HG03520 (cell line): Measurements from ENCODE around the gene ZRANB3.
"Not testable (repeated sequence)": the region's sequence is repeated elsewhere in the genome, so short reads cannot be mapped to it uniquely, and the experiment has no call there.

ENCODE experiments used
- ATAC-seq: cut with Tn5 transposase; IDR thresholded peaks from one replicate; pipeline ENCODE4 v1.9.1; 2021; ENCODE audit warnings: mild to moderate bottlenecking, moderate library complexity; ENCODE audit not compliant: unreplicated experiment

ZRANB3 gene

DNA sequence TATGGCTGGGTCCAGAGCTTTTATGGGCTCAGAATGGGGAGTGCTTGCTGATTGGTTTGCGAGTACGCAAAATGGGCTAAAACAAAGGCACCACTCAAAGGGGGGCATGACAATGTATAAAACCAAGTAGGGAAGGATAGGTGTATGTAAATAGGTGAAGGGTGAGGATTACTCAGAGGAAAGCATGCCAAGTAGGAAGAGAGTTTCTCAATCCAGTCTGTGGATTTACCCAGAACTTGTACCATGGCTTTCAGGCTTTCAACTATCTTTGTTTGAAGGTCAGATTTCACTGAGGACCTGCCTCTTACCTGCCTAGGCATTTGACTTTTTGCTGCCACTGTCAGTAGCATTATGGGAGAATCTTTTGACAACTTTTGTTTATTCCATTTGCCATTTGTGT, 386.7 kb downstream of the ZRANB3 start:
- no peak for ATAC-seq

DNA sequence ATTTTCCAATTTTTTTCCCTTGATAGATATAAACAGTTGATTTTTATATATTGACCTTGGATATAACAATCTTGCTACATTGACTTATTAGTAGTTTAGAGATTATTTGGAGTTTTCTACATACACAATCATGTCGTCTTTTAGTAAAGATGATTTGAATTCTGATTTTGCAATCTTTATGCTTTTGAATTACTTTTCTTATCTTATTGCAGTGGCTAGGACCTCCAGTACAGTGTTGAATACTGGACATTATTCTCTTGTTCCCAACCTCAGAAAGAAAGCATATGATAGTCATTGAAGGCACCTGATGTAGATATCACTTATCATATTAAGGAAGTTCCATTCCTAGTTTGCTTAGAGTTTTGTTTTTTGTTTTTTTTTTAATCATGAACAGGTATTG, 388.7 kb downstream of the ZRANB3 start:
- ATAC-seq, result no peak

DNA sequence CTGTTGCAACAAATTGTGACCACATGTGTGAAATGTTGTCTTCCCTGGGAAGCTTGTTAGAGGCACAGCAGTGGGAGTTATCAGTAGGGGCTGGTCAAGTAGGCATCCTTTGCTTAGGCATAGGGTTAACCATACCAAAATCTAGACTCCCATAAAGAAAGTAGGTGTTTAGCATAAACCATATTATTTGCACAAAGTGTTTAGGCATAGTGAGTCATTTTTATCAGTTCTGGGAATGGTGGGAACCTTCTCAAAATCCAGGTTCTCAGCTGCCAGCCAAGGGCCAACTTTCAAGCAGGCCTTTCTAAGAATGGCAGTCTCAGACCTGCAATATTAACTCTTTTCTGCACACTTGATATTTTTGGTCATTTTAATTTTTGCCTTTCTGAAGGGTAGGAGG, 390.4 kb downstream of the ZRANB3 start:
- ATAC-seq, result no peak

DNA sequence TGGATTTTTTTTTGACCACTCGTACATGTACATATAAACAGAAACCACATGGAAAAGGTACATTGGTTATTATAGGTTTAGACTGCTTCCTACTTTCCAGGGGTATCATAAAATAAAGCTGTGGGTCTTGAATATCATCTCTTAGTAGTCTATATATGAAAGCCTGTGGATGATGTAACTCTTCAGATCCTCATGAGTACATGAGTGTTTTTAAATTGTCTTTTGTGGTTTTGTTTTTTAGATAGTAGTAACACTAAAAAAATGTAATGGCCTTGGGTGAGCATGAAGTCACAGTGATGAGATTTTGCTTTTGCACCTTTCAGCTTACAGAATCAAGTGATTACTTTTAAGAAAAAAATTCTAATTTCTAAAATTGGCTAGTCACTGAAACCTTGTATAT, 398.7 kb downstream of the ZRANB3 start:
- ATAC-seq, result no peak

DNA sequence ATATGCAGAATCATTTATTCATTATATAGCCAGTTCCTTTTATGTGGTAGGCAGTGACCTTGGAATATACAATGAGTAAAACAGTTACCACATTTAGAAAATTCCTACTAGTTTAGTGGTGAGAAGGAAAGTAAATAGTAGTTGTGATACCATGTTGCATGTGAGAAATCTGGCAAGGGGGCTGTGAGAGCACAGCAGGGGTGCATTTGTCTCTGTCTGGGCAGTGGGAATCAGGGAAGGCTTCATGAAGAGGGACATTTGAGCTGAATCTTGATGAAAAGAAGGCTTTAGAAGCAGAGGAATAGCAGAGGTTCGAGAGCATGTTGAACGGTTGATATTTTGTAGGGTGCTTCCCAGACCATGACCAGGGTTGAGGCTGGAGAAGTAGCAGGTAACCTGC, 400.3 kb downstream of the ZRANB3 start:
- ATAC-seq, result no peak

DNA sequence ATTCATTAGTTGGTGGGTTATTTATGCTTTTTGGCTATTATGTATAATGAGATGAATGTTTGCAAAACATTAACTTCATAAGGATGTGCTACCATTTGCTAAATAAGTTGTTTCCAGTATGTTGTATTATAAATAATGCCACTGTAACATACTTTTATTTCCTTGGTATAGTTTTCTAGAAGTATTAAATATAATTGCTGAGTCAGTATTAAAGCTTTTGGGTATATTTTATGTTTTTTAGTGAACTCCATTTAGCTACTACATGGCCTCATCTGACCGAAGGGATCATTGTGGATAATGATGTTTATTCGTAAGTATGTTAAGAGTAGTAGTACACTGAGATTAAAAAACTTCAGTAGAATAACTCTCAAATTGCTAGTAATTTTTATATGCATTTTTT, 405.1 kb downstream of the ZRANB3 start:
- no peak for ATAC-seq

DNA sequence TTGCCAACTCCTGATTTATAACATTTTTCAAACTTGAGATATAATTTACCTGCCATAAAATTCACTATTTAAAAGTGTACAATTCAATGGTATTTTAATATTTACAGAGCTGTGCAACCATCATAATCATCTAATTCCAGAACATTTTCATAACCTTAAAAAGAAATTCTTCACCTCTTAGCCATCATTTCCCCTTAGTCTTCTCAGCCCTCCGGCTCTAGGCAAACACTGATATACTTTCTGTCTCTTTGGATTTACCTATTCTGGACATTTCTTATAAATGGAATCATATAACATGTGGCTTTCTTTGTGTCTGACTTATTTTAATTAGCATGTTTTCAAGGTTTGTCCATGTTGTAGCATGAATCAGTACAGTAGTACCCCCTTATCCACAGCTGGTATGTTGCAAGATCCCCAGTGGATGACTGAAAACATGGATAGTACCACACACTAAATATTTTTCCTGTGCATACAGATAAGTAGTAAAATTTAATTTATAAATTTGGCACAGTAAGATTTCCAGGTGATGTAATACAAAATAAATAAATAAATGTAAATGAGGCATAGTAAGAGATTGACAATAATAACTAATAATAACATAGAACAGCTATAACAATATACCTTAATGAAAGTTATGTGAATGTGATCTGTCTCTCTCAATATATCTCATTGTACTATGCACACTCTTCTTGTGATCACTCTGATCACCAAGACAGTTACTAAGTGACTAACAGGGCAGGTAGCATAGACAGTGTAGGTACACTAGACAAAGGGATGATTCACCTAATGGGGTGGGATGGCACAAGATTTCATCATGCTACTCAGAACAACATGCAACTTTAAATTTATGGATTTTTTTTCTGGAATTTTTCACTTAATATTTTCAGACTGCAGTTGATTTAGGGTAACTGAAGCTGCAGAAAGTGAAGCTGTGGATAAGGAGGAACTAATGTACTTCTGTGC, 405.8 kb downstream of the ZRANB3 start:
- no peak for ATAC-seq

DNA sequence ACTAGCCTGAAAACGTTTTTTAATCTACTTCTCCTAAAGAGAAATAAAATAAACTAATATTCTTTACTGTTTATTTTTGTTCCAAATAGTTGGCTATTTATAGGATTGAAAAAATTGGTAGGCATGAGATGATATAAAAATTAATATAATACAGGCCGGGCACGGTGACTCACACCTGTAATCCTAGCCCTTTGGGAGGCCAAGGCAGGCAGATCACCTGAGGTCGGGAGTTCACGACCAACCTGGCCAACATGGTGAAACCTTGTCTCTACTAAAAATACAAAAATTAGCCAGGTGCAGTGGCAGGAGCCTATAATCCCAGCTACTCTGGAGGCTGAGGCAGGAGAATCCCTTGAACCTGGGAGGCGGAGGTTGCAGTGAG, 409.4 kb downstream of the ZRANB3 start:
- ATAC-seq, result not testable (repeated sequence)

DNA sequence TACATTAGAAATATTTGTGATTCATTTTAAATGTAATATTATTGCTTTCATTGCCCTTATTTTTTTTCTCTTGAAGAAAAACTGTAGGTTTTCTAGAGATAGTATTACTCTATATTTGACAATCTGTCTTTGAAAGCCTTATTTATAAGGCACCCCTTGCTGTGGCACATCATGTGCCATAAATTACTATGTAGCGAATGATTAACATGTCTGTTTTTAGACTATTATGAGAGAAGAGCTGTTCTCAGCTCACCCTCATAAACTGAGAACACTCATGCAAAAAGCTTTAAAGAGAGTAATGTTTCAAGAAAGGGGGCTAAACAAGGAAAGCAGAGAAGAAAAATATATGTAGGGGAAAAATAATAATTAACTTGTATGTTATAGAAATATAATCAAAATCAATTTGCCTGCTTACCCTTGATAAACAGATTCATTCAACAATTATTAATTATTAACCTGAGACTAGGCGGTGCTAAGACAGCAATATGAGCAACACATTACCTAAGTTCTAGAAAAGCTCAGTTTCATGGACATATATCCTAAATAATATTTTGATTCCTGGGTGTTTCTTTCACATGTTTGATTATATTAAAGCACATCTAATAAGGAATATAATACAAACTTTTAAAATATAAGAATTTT, 409.9 kb downstream of the ZRANB3 start:
- ATAC-seq, result no peak

DNA sequence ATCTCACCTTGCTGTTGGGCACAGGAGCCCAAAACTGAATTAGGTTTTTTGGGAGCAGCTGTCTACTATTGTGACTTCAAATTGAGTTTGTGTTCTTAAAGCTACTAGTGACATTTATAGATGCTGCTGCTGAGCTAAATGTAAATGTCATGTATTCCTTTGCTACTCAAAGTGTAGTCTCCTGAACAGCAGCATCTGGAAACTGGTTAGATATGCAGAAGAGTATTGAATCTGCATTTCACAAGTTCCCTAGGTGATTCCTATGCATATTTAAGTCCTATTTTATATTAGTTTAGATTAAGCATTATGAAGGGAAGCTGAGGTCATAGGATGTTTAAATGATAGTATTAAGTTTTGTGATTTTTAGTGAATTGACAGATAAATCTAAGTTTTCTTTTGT, 411.4 kb downstream of the ZRANB3 start:
- ATAC-seq, result no peak

DNA sequence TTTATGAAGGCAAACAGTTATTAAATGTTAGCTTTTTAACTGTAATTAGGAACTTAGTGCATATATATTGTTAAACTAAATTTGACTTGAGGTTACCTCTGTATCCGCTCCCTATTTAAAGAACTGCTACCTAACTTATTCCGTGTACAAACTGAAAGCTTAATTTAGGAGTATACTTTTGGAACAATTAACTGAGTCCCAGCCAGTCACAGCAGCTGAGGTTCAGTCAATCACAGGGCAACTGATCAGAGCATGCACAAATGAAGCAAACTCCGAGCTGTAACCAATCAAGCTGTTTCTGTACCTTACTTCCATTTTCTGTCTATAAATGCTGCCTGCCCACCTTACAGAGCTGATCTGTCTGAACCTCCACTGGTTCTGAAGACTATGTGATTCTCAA, 417.7 kb downstream of the ZRANB3 start:
- ATAC-seq, result no peak

DNA sequence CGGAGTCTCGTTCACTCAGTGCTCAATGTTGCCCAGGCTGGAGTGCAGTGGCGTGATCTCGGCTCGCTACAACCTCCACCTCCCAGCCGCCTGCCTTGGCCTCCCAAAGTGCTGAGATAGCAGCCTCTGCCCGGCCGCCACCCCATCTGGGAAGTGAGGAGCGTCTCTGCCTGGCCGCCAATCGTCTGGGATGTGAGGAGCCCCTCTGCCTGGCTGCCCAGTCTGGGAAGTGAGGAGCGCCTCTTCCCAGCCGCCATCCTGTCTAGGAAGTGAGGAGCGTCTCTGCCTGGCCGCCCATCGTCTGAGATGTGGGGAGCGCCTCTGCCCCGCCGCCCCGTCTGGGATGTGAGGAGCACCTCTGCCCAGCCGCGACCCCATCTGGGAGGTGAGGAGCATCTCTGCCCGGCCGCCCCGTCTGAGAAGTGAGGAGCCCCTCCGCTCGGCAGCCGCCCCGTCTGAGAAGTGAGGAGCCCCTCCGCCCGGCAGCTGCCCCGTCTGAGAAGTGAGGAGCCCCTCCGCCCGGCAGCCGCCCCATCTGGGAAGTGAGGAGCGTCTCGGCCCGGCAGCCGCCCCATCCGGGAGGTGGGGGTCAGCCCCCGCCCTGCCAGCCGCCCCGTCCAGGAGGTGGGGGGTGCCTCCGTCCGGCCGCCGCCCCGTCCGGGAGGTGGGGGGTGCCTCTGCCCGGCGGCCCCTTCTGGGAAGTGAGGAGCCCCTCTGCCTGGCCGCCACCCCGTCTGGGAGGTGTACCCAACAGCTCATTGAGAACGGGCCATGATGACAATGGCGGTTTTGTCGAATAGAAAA, 425.3 kb downstream of the ZRANB3 start:
- not testable (repeated sequence) for ATAC-seq

DNA sequence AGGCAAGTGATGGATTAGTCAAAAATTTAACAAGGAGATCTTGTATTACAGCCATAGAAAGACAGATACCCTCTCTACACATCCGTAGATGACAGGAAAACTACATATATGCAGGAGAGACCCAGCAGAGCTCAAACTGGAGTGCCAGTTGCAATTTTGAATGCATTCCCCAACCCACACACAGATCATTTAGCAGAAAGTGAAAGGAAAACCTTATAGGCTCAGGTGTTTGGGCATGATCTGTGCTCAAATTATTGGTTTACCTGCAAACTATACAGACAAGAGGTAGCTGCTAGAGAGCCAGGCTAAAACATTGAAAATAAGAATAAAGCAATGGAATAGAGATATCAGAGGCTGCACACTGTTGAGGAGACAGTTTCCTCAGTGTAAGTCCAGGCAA, 427.2 kb downstream of the ZRANB3 start:
- ATAC-seq, result no peak

DNA sequence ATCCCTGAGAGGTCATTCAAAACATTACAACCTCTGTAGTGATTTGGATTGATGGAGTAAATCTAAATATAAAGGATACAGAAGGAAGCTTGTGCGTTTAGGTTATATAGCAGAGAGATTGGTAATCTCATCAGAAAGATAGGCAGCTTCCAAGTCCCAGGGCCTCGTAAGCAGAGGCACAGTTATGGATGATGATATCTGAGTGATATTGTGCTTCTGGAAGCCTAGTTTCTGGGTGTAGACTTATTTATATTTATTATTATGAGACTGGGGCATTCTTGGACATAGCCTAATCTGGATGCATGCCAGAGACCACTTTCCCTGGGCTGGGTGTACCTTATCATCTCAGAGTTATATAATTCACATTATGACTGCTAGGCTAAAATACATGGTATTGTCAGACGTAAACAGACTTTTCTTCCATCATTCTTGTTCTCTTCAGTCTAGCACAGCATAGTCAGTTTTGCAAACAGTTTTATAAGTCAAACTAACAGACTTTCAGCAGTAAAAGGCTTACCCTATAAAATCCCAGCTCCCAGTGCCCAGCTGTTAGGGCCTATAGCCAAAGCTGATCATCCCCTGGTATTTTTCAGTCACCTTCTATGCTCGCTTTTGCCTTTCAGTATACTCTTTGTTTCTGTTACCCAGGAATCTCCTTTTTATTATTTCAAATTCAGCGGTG, 431.1 kb downstream of the ZRANB3 start:
- no peak for ATAC-seq

DNA sequence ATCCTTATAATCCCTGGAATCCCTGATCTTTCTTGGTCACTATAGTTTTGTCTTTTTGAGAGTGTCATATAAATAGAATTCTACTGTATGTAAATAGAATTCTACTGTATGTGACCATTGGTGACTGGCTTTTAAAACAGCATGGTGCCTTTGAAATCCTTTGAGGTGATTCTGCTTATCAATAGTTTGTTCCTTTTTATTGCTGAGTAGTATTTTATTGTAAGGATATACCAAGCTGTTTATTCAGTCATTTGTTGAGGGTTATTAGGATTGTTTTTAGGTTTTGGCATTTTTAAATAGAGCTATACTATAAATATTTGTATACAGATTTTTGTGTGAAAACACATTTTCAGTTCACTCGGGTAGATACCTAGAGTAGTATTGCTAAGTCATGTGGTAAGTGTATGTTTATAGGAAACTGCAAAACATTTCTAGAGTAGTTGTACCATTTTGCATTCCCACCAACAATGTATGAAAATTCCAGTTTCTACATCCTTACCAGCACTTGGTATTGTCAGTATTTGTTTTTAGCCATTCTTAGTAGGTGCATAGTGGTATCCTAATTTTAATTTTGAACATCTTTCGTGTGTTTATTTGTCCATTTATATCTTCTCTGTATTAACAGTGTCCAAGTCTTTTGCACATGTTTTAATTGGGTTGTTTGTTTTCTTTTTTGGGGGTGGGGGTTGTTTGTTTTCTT, 433.3 kb downstream of the ZRANB3 start:
- ATAC-seq, result no peak

DNA sequence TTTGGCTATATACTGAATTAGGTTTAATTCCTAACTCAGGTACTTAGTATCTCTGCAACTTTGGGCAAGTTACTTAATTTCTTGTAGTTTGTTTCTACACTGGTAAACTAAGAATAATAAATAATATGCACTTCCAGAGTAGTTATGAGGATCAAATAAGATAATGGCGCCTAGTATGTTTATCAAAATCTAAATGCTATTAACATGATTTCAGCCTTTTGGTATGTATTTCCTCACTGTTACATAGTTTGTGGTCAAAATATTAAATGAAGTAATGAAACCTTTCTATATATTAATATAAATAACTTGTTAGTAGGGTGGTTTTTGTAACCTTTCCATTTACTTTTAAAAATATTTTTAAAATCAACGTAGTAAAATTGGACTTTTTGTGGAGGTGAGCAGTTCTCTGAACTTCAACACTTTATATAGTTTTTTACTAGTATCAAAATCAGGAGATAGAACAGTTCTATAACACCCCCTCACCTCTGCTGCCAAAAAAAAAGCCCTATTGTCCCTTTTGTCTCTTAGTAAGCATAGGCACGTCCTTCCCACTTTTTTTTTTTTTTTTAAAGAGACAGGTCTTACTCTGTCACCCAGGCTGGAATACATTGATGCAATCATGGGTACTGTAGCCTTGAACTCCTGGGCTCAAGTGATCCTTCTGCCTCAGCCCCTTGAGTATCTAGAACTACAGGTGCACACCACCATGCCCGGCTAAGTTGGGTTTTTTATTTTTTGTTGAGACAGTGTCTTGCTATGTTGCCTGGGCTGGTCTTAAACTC, 434.2 kb downstream of the ZRANB3 start:
- no peak for ATAC-seq

DNA sequence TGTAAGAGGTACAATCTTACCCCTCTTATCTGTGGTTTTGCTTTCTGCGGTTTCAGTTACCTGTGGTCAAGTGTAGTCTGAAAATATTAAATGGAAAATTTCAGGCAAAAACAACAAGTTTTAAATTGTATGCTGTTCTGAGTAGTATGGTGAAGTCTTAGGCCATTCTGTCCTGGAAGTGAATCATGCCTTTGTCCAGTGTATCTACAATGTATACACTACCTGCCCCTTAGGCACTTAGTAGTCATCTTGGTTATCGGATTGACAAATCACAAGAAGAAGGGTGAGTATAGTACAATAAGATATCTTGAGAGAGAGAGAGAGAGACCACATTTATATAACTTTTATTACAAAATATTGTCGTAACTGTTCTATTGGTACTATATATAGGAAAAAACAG, 435.4 kb downstream of the ZRANB3 start:
- no peak for ATAC-seq

DNA sequence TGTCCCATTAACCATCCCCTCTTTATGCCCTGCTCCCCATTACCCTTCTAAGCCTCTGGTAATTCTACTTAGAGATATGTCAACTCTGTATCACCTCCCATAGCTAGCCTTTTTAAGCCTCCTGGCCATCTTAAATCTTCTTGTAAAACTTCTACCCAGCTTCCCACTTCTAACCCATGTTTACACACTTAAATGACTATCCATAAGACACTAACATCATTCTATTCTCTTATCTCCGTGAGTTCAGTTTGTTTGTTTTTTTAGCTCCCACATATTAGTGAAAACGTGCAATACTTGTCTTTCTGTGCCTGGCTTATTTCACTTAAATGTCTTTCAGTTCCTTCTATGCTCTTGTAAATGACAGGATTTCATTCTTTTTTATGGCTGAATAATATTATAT, 436.5 kb downstream of the ZRANB3 start:
- ATAC-seq, result no peak

DNA sequence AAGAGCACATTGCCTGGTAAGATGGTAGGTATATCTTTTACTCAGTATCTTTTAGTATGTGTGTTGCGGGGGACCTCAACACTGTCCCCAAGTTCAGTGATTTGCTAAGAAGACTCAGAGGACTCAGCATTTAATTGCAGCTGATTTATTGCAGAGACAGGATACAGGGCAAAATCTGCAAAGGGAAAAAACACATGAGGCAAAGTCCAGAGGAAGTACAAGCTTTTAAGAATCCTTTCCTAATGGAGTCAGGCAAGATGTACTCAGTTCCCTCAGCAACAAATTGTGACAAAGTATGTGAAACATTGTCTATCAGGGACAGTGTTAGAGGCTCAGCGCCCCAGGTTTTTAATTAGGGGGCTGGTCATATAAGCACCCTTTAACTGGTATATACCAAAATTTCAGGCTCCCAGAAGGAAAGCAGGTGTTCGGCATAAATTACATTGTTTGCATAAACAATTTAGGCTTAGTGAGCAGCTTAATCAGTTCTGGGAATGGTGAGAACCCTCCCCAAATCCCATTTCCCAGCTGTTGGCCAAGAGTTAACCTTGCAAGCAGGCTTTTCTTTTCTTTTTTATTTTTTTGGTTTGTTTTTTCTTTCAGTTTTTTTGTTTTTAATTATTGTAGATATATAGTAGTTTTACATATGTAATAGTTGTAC, 437.2 kb downstream of the ZRANB3 start:
- ATAC-seq, result no peak
